ENCODE data around the gene ABCG8. TPM values are rescaled to one million over a fixed set of nuclear protein-coding genes. Genes with fewer than 3 reads are reported as not detected.

ABCG8 gene
- total RNA-seq, 1 donor from 2014 or later: not detected

GRCh38 chr2:43837831-43838559 is 776 bp upstream of the ABCG8 start:
- no peak overlapping the region for H3K27ac Mint-ChIP-seq (ENCODE audit: unreplicated experiment)
- H3K4me1 Mint-ChIP-seq: peaks cover 10% of the 10 kb centered on the region
- no peaks in the 10 kb centered on the region for H3K9me3 Mint-ChIP-seq
- H3K4me3 Mint-ChIP-seq: no peak overlapping the region
- TF ChIP-seq, protein P1, sequence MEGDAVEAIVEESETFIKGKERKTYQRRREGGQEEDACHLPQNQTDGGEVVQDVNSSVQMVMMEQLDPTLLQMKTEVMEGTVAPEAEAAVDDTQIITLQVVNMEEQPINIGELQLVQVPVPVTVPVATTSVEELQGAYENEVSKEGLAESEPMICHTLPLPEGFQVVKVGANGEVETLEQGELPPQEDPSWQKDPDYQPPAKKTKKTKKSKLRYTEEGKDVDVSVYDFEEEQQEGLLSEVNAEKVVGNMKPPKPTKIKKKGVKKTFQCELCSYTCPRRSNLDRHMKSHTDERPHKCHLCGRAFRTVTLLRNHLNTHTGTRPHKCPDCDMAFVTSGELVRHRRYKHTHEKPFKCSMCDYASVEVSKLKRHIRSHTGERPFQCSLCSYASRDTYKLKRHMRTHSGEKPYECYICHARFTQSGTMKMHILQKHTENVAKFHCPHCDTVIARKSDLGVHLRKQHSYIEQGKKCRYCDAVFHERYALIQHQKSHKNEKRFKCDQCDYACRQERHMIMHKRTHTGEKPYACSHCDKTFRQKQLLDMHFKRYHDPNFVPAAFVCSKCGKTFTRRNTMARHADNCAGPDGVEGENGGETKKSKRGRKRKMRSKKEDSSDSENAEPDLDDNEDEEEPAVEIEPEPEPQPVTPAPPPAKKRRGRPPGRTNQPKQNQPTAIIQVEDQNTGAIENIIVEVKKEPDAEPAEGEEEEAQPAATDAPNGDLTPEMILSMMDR (conservative IDR thresholded peaks at IDR 0.05): no peak
- no peak for DNase-seq (ENCODE audit: low read depth, low spot score)
- H3K36me3 Mint-ChIP-seq (ENCODE audit: low read depth): no peaks in the 10 kb centered on the region
- H3K27me3 Mint-ChIP-seq (ENCODE audit: low read depth): no peaks in the 10 kb centered on the region

GRCh38 chr2:43839776-43840564 is 1.2 kb downstream of the ABCG8 start:
- DNase-seq (ENCODE audit: low read depth, low spot score): no peak
- TF ChIP-seq, protein P1 (conservative IDR thresholded peaks at IDR 0.05): no peak
- peaks cover 10% of the 10 kb centered on the region for H3K4me1 Mint-ChIP-seq
- H3K4me3 Mint-ChIP-seq: no peak overlapping the region
- no peak overlapping the region for H3K27ac Mint-ChIP-seq (ENCODE audit: unreplicated experiment)
- H3K27me3 Mint-ChIP-seq (ENCODE audit: low read depth): no peaks in the 10 kb centered on the region
- no peaks in the 10 kb centered on the region for H3K36me3 Mint-ChIP-seq (ENCODE audit: low read depth)
- no peaks in the 10 kb centered on the region for H3K9me3 Mint-ChIP-seq

- DNase-seq (ENCODE audit: low read depth, low spot score): no peak
- no peak overlapping the region for H3K27ac Mint-ChIP-seq (ENCODE audit: unreplicated experiment)
- H3K36me3 Mint-ChIP-seq (ENCODE audit: low read depth): no peaks in the 10 kb centered on the region
- no peak overlapping the region for H3K4me3 Mint-ChIP-seq
- H3K9me3 Mint-ChIP-seq: no peaks in the 10 kb centered on the region
- peaks cover 10% of the 10 kb centered on the region for H3K4me1 Mint-ChIP-seq
- H3K27me3 Mint-ChIP-seq (ENCODE audit: low read depth): no peaks in the 10 kb centered on the region
- TF ChIP-seq, protein P1 (conservative IDR thresholded peaks at IDR 0.05): no peak
Measured at GRCh38 chr2:43840965-43841364, 2.2 kb downstream of the ABCG8 start.

DNA sequence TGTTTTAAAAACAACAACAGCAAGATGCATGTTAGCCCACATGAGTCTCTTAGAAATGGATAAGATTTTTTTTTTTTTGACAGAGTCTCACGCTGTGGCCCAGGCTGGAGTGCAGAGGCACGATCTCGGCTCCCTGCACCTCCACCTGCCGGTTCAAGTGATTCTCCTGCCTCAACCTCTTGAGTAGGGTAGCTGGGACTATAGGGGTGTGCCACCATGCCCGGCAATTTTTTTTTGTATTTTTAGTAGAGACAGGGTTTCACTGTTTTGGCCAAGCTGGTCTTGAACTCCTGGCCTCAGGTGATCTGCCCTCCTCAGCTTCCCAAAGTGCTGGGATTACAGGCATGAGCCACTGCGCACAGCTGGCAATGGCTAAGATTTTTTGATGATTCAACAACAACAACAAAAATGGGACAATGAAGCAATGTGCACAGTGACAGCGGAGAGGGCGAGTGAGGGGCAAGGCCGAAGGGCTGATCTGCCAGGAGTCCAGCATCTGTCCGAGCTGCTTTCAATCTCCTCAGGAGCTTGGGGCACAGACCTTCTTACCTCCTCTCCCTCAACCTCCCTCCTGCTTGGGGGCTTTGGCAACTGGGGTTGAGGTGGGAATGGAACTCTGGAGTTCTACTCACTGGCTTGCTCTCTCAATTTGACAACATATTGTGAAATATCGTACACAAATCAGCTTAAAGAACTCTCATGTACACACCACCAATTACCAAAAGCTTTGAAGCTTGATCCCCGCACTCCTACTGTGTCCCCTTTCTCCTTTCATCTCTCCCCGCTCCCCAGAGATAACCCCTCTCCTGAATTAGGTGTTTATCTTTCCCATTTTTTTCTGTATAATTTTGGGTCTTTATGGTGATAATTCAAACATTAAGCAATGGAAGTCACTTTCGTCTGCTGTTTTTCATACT is 3.4 kb downstream of the ABCG8 start:
- no peak for DNase-seq (ENCODE audit: low read depth, low spot score)
- Mint-ChIP-seq H3K36me3 (ENCODE audit: low read depth) (no peaks in the 10 kb centered on the region), H3K27me3 (ENCODE audit: low read depth) (no peaks in the 10 kb centered on the region), H3K4me3 (no peak overlapping the region), H3K27ac (ENCODE audit: unreplicated experiment) (no peak overlapping the region), H3K4me1 (peaks cover 10% of the 10 kb centered on the region), H3K9me3 (no peaks in the 10 kb centered on the region)
- TF ChIP-seq, protein P1 (conservative IDR thresholded peaks at IDR 0.05): no peak

- peaks cover 10% of the 10 kb centered on the region for H3K4me1 Mint-ChIP-seq
- no peak for DNase-seq (ENCODE audit: low read depth, low spot score)
- H3K27me3 Mint-ChIP-seq (ENCODE audit: low read depth): no peaks in the 10 kb centered on the region
- H3K27ac Mint-ChIP-seq (ENCODE audit: unreplicated experiment): no peak overlapping the region
- no peaks in the 10 kb centered on the region for H3K9me3 Mint-ChIP-seq
- no peaks in the 10 kb centered on the region for H3K36me3 Mint-ChIP-seq (ENCODE audit: low read depth)
- TF ChIP-seq, protein P1 (conservative IDR thresholded peaks at IDR 0.05): no peak
- no peak overlapping the region for H3K4me3 Mint-ChIP-seq
Measured at GRCh38 chr2:43842866-43843226, 4.1 kb downstream of the ABCG8 start.

Data from neural crest cell (in vitro differentiated cells).